Right forelimb (tissue), 1 donor: Measurements from ENCODE around the gene PRUNE2.

Experiments
- DNase-seq: peaks from one replicate; pipeline ENCODE4 v3.0.0-alpha.2; 2018

PRUNE2 gene

GRCh38 chr9:76729980-76730737, 175.8 kb downstream of the PRUNE2 start:
- no peak for DNase-seq

GRCh38 chr9:76729116-76729515, 176.8 kb downstream of the PRUNE2 start:
- DNase-seq = no peak

GRCh38 chr9:76725885-76726284, 180.0 kb downstream of the PRUNE2 start:
- no peak for DNase-seq

- DNase-seq = no peak
Measured at GRCh38 chr9:76725011-76725546, 180.8 kb downstream of the PRUNE2 start.

GRCh38 chr9:76720245-76720644, 185.7 kb downstream of the PRUNE2 start:
- no peak for DNase-seq

- no peak for DNase-seq
Measured at GRCh38 chr9:76718166-76718565, 187.7 kb downstream of the PRUNE2 start.

GRCh38 chr9:76717613-76718012, 188.3 kb downstream of the PRUNE2 start:
- DNase-seq = no peak

GRCh38 chr9:76717176-76717575, 188.7 kb downstream of the PRUNE2 start:
- DNase-seq = no peak

- DNase-seq = no peak
Measured at GRCh38 chr9:76716085-76716672, 189.7 kb downstream of the PRUNE2 start.

GRCh38 chr9:76713381-76713780, 192.5 kb downstream of the PRUNE2 start:
- no peak for DNase-seq

- DNase-seq = no peak
Measured at GRCh38 chr9:76709020-76709419, 196.9 kb downstream of the PRUNE2 start.

GRCh38 chr9:76707510-76707909, 198.4 kb downstream of the PRUNE2 start:
- no peak for DNase-seq

- no peak for DNase-seq
Measured at GRCh38 chr9:76704593-76705204, 201.2 kb downstream of the PRUNE2 start.

- DNase-seq = no peak
Measured at GRCh38 chr9:76703270-76703669, 202.6 kb downstream of the PRUNE2 start.

- no peak for DNase-seq
Measured at GRCh38 chr9:76701441-76702039, 204.4 kb downstream of the PRUNE2 start.

- DNase-seq = no peak
Measured at GRCh38 chr9:76700916-76701315, 205.0 kb downstream of the PRUNE2 start.

- no peak for DNase-seq
Measured at GRCh38 chr9:76699971-76700370, 205.9 kb downstream of the PRUNE2 start.

GRCh38 chr9:76697554-76697953, 208.4 kb downstream of the PRUNE2 start:
- no peak for DNase-seq

- no peak for DNase-seq
Measured at GRCh38 chr9:76697081-76697480, 208.8 kb downstream of the PRUNE2 start.

- no peak for DNase-seq
Measured at GRCh38 chr9:76693912-76694311, 212.0 kb downstream of the PRUNE2 start.

- DNase-seq = no peak
Measured at GRCh38 chr9:76692458-76693129, 213.3 kb downstream of the PRUNE2 start.

- peak; percentile 58 for DNase-seq
Measured at GRCh38 chr9:76691517-76692313, 214.2 kb downstream of the PRUNE2 start.
